Liver (tissue), 3 donors: ENCODE results near the gene NDUFC2.

Experiments
- RAD21 ChIP-seq, 2 donors: IDR thresholded peaks; 2 replicates each; pipeline ENCODE4 v1.6.1; 2016; ENCODE audit warnings: antibody characterized with exemption in 2 of 2, mild to moderate bottlenecking in 2 of 2
- REST ChIP-seq: IDR thresholded peaks from 2 replicates; pipeline ENCODE4 v1.6.1; 2016; ENCODE audit warnings: antibody characterized with exemption, mild to moderate bottlenecking
- TF ChIP-seq, protein P1 (sequence below): fragments of 150-350 bp; IDR thresholded peaks from 2 replicates; pipeline ENCODE4 v1.5.1; 2017; ENCODE audit warnings: improper control_type of control experiment, low read depth, low read length; ENCODE audit not compliant: missing input control
- donor health status: healthy.
- donor health status: healthy.

DNA sequence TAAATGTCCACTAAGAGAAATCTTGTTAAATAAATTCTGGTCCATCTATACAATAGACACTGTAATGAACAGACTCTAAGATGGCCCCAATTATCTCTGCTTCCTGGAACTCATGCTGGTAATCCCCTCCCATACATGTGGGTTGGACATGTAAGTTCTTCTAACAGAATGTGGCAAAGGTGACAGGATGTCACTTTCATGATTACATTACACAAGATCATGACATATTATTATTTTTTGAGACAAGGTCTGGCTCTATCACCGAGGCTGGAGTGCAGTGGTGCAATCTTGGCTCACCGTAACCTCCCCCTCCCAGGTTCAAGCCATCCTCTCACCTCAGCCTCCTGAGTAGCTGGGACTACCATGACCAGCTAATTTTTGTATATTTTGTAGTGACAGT is 14.6 kb upstream of the NDUFC2 start:
- TF ChIP-seq, protein P1, sequence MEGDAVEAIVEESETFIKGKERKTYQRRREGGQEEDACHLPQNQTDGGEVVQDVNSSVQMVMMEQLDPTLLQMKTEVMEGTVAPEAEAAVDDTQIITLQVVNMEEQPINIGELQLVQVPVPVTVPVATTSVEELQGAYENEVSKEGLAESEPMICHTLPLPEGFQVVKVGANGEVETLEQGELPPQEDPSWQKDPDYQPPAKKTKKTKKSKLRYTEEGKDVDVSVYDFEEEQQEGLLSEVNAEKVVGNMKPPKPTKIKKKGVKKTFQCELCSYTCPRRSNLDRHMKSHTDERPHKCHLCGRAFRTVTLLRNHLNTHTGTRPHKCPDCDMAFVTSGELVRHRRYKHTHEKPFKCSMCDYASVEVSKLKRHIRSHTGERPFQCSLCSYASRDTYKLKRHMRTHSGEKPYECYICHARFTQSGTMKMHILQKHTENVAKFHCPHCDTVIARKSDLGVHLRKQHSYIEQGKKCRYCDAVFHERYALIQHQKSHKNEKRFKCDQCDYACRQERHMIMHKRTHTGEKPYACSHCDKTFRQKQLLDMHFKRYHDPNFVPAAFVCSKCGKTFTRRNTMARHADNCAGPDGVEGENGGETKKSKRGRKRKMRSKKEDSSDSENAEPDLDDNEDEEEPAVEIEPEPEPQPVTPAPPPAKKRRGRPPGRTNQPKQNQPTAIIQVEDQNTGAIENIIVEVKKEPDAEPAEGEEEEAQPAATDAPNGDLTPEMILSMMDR, result no peak
- no peak for TF ChIP-seq REST
- no peak for TF ChIP-seq RAD21 (IDR thresholded peaks at IDR 0.05)
